IPS DF 19.7 (cell line): Measurements from ENCODE around the gene RXFP3.
"Not testable (repeated sequence)": the region's sequence is repeated elsewhere in the genome, so short reads cannot be mapped to it uniquely, and the experiment has no call there.

Experiments
- DNase-seq: peaks from one replicate; pipeline ENCODE4 v3.0.0-alpha.2; 2013; ENCODE audit warnings: low read depth, low spot score

RXFP3 gene

DNA sequence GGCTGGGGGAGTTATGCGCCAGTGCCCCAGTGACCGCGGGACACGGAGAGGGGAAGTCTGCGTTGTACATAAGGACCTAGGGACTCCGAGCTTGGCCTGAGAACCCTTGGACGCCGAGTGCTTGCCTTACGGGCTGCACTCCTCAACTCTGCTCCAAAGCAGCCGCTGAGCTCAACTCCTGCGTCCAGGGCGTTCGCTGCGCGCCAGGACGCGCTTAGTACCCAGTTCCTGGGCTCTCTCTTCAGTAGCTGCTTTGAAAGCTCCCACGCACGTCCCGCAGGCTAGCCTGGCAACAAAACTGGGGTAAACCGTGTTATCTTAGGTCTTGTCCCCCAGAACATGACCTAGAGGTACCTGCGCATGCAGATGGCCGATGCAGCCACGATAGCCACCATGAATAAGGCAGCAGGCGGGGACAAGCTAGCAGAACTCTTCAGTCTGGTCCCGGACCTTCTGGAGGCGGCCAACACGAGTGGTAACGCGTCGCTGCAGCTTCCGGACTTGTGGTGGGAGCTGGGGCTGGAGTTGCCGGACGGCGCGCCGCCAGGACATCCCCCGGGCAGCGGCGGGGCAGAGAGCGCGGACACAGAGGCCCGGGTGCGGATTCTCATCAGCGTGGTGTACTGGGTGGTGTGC is at the start of gene RXFP3:
RXFP3 (plus strand) TSS at position 6 of the 636 bp plus-strand sequence; CDS start at position 361, 355 bp downstream.
- DNase-seq: no peak

DNA sequence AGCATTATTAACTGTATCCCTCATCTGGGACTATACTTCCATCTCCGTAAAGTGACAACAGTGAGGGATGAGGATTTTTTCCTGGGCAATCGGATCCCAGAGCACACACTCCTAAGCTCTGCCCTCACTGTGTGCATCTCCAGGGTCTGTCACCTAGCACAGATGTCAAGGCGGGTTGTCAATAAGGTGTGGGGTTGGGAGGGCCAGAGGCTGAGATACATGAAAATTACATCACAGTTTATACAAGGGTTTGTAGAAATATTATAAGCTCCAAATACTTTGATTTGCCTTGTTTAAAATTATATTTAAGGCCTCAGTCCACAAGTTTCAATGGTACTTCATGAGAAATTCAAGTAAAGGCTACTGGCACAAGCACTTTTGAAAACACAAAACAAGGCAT is 48.9 kb upstream of the RXFP3 start:
- no peak for DNase-seq

DNA sequence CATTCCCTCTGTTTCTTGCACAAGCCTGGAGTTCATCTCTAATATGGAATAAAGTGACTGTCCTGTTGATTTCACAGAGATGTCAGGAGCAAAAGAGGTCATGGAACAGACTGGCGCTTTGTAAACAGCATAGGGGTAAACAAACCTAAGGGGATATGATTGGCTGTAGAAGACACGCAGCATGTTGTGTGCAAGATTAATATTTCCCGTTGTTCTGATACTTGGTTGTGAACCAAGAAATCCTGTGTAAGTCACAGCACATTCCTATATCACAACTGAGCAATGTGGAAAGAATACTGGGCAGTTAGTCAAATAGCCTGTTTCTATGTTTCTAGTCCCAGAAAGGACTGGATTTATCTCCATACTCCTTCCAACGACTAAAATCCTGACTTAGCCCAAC is 47.6 kb upstream of the RXFP3 start:
- DNase-seq: no peak

DNA sequence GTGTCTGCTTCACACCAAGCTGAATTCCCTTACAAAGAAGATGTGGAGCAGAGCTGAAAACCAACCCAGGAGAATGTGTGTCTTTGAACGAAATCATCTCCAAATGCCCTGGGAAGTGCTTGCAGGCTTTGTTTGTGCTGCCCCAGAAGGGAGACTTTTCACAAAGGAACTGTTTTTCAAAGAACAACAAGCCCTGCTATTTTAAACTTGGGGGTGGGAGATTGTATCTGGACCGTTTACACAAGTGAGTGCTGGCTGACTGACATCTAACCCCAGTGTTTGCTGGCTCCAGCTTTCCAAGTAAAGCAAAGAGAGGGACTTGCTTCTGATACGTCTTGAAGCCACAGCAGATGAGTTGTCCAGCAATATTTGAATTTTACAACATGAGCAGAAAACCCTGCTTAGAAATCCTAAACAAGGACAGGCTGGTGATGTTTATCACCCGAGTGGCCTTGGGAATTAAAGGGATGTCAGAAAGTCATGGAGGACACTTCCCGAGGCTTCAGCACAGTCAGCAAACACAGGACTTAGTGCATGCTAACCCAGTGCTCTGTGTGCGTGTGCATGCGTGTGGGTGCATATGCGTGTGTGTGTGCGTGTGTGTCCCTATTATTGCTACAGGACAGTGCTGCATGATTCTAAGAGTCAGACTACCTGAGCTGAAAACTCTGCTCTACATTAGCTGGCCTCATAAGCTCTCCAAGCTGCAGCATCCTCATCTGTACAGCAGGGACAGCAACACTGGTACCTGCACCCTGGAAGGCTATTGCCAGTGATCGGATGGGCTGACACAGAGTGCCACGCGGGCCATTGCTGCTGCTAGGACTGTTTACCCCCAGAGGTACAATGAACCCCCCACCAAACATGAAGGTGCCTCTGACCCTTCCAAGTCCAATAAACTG is 45.8 kb upstream of the RXFP3 start:
- no peak for DNase-seq

DNA sequence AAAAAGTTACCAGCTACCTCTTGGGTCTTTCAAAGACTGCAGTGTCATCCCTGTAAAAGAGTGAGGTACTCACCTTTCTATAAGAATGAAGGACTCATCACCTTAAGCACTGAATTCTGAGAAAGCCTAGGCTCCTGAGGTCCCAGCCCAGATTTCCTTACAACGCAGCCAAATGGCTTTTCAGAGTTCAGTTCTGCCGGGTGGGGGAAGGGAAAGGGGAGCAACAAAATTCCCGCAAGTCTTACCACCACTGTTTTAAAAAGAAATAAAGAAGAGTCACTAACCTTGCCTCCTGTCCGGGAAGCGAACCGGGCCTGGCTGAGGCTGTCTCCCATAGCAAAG is 44.8 kb upstream of the RXFP3 start:
- no peak for DNase-seq

DNA sequence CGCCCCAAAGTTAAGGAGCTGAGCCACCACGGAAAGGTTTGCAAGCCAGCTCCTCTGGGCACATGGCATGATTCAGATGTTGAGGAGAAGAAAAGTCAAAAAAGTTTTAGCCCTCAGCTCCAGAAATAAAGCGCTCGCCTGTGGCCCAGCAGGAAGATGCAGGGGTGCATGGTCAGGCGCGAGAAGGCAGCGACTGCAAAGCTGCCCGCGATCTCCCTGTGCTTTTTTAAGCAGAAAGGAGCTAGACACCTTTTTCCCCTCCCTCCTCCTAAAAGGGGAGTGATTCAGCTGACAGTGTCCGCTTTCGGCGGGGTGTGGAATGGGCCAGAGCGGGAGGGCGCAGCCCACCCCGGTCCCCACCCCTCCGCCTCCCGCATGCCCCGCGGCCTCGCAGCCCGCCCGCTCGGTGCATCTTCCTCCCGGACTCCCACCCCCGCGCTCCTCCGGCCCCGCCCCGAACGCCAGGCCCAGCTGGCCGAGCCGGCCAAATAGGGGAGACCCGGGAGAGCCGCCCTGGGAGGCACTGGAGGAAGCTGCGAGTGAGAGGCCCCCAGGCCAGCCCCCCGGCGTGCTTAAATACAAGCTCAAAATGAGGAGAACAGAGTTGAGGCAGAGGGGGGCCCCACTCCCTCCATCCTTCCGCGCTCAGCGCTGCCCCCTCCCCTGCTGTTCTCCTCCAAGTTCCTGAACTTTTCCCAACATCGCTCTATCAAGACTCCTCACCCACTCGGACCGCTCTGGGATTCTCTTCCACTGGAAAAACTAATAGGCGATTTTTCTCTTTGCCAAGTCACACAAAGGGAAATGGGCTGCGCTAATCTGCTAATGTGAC is 44.2 kb upstream of the RXFP3 start, which contains the start of gene ADAMTS12:
ADAMTS12 (minus strand) TSS at position 203 of the 832 bp plus-strand sequence; CDS start at position 69, 134 bp downstream.
- peak; percentile 30 for DNase-seq

DNA sequence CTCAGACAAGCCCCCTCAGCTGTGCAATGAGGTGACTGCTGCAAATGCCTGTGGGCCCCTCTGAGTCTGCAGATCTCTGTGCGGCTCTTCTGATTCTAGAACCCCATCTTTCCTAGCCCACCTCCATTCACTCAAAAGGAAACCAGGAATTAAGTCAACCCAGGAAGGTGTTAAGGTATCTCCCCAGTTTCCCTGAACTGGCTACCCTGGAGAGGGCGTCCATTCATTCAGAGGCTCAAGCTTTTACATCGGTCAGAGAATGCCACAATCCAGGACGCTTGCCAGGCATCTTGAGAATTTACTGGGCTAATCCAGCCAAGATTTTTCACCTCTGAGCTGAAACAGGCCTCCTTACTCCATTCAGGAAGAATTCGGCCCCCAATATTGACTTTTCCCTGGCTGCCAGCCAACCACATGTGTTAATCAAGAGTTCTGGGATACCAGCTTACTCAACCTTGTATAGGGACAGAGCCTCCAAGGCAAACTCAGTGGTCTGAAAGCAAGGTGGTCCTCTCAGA is 43.5 kb upstream of the RXFP3 start:
- no peak for DNase-seq

GRCh38 chr5:33894566-33894965 is 41.6 kb upstream of the RXFP3 start:
- DNase-seq: no peak

- DNase-seq: no peak
Observed at GRCh38 chr5:33901156-33901555, 35.0 kb upstream of the RXFP3 start.

- no peak for DNase-seq
Observed at GRCh38 chr5:33903118-33903517, 33.1 kb upstream of the RXFP3 start.

DNA sequence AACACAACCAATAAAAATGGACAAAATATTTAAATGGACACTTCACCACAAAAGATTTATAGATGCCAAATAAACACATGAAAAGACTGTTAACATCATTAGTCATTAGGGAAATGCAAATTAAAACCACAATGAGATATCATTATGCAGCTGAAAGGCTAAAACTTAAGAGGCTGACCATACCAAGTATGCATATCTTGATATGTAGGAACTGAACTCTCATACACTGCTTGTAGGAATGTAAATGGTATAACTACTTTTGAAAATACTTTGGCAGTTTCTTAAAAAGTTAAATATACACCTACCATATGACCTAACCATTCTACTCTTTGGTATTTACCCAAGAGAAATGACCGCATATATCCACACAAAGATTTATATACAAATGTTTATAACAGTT is 30.8 kb upstream of the RXFP3 start:
- DNase-seq: no peak

DNA sequence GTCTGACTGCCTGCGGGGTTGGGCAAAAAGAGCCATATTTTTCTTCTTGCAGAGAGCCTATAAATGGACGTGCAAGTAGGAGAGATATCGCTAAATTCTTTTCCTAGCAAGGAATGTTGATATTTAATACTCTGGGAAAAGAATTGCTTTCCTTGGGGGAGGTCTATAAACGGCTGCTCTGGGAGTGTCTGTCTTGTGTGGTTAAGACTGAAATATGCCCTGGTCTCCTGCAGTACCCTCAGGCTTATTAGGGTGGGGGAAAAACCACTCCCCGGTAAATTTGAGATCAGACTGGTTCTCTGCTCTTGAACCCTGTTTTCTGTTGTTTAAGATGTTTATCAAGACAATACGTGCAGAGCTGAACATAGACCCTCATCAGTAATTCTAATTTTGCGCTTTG is 29.9 kb upstream of the RXFP3 start:
- DNase-seq: not testable (repeated sequence)

DNA sequence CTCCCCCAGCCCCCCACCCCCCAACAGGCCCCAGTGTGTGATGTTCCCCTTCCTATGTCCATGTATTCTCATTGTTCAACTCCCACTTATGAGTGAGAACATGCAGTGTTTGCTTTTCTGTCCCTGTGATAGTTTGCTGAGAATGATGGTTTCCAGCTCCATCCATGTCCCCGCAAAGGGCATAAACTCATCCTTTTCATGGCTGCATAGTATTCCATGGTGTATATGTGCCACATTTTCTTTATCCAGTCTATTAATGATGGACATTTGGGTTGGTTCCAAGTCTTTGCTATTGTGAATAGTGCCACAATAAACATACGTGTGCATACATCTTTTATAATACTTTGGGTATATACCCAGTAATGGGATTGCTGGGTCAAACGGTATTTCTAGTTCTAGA is 21.3 kb upstream of the RXFP3 start:
- not testable (repeated sequence) for DNase-seq

- DNase-seq: no peak
Observed at GRCh38 chr5:33921002-33921401, 15.2 kb upstream of the RXFP3 start.

GRCh38 chr5:33925278-33925677 is 10.9 kb upstream of the RXFP3 start:
- DNase-seq: no peak

- no peak for DNase-seq
Observed at GRCh38 chr5:33927685-33928084, 8.5 kb upstream of the RXFP3 start.

GRCh38 chr5:33928283-33928682 is 7.9 kb upstream of the RXFP3 start:
- DNase-seq: no peak

GRCh38 chr5:33929925-33930690 is 6.1 kb upstream of the RXFP3 start:
- no peak for DNase-seq

GRCh38 chr5:33931136-33931535 is 5.0 kb upstream of the RXFP3 start:
- no peak for DNase-seq

DNA sequence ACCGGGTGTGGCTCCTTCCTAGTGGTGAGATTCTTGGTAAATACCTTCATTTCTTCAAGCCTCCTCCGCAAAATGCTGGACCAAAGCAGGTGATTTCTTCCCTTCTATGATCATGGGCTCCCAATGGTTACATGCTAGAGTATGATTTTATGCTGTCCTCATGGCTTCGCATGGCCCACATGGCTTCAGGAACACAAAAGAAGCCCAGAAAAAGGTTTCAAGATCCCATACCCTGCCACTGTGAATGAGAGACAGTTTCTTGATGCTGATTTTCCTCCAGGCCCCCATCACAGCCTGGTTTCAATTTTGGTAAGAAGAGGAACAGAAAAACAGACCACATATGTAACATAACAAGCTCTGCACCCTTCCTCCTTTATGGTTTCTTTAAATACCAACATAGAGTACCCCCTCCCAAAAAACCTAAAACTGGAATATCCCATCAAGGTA is 2.4 kb upstream of the RXFP3 start:
- no peak for DNase-seq

DNA sequence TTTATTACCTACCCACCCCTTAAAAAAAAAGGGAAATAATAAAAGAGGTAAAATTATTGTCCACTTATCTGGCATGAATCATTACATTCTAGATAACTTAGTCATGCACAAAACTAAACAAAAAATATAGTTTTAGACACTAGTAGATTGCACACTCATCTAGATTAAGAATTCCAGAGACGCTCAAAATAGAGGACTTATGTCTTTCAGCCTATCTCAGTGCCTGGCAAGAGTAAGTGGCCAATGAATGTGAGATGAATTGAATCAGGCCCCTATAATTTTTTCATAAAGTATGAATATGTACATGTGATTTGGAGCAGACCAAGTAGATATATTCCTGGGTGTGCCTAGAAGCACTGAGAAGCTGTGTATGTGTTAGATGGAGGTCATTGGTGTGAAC is 2.0 kb upstream of the RXFP3 start:
- no peak for DNase-seq
